ENCODE results near the gene DENND5B.

Gene DENND5B

DNA sequence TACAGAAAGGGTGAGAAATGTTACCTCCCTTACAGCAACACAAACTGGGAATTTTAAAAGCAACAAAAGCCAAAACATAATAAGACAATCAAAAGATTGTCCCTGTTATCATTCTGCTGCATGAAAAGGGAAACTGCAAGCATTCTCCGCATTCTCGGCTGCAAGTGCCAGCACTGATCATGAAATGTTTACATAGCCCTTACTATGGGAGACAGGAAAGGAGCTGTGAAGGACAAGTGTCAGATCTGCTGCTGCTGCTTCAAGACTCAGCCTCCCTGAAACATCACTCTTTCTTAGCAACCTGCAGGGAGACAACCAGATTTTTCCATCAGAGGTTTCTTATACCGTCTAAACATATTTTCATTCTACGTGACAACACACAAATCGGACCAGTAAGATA lies 20.1 kb downstream of the DENND5B start:
- ChIA-PET CTCF (interaction anchor here (0.7 kb wide), 2 partner anchors 147 to 315 kb away, joined by 4 to 6 read pairs; no protein-coding TSS in a partner anchor), POLR2A (no interaction called here)
- Histone ChIP-seq H3K36me3 (ENCODE audit: control insufficient read depth in 2 of 2, insufficient read depth in 1 of 2, low read length in 2 of 2) (no peaks in the 10 kb centered on the region; a peak in 1 of 3 replicates), H3K9me3 (ENCODE audit: control insufficient read depth, insufficient read depth, low read depth, low read length) (no peaks in the 10 kb centered on the region), H3K4me1 (ENCODE audit: control insufficient read depth, insufficient read depth, low read length) (peaks cover 5% of the 10 kb centered on the region; the same call in 1 of the 2 replicates), H3K27ac (ENCODE audit: extremely low read depth, low read depth, low read length) (no peak overlapping the region), H3K4me3 (ENCODE audit: low read depth, low read length) (no peak overlapping the region)
- TF ChIP-seq ZNF701 (tag by site-specific recombination; IDR thresholded peaks at IDR 0.05) (no peak), ZBTB11 (tag by site-specific recombination; conservative IDR thresholded peaks at IDR 0.05; ENCODE audit: low read depth) (no peak), ZNF791 (tag by site-specific recombination; IDR thresholded peaks at IDR 0.05) (no peak), ZNF48 (tag by site-specific recombination; IDR thresholded peaks at IDR 0.05) (no peak), ZNF623 (tag by site-specific recombination; IDR thresholded peaks at IDR 0.05) (no peak), ZNF37A (tag by site-specific recombination; IDR thresholded peaks at IDR 0.05) (no peak), ZNF121 (tag by site-specific recombination; IDR thresholded peaks at IDR 0.05) (no peak), WT1 (tag by site-specific recombination; IDR thresholded peaks at IDR 0.05) (no peak), KLF1 (tag by site-specific recombination; IDR thresholded peaks at IDR 0.05) (no peak), ZNF777 (tag by site-specific recombination; IDR thresholded peaks at IDR 0.05; ENCODE audit: borderline replicate concordance) (no peak), ZNF785 (tag by site-specific recombination; IDR thresholded peaks at IDR 0.05) (no peak), ZNF549 (tag by site-specific recombination; IDR thresholded peaks at IDR 0.05) (0 out of 2 replicates have a peak, but pooled peaks have one; percentile 28), ZBTB20 (tag by site-specific recombination; IDR thresholded peaks at IDR 0.05) (no peak), ZNF585B (tag by site-specific recombination; IDR thresholded peaks at IDR 0.05) (no peak), KLF17 (tag by site-specific recombination; IDR thresholded peaks at IDR 0.05) (no peak), SCRT1 (tag by site-specific recombination; IDR thresholded peaks at IDR 0.05; ENCODE audit: borderline replicate concordance) (no peak), ZNF600 (tag by site-specific recombination; IDR thresholded peaks at IDR 0.05) (0 out of 2 replicates have a peak, but pooled peaks have one; percentile 36), GLIS1 (tag by site-specific recombination; IDR thresholded peaks at IDR 0.05) (no peak), ZNF626 (tag by site-specific recombination; IDR thresholded peaks at IDR 0.05) (no peak), ZBTB10 (tag by site-specific recombination; IDR thresholded peaks at IDR 0.05) (no peak), SALL2 (tag by site-specific recombination; IDR thresholded peaks at IDR 0.05; ENCODE audit: borderline replicate concordance) (no peak), ZNF501 (tag by site-specific recombination; IDR thresholded peaks at IDR 0.05) (no peak), ZNF473 (tag by site-specific recombination; IDR thresholded peaks at IDR 0.05) (no peak), ZBTB44 (tag by site-specific recombination; IDR thresholded peaks at IDR 0.05) (peak; percentile 79; the same call in 1 of the 2 replicates), PRDM1 (tag by site-specific recombination; IDR thresholded peaks at IDR 0.05) (peak; percentile 45)
- TF ChIP-seq, protein P1, sequence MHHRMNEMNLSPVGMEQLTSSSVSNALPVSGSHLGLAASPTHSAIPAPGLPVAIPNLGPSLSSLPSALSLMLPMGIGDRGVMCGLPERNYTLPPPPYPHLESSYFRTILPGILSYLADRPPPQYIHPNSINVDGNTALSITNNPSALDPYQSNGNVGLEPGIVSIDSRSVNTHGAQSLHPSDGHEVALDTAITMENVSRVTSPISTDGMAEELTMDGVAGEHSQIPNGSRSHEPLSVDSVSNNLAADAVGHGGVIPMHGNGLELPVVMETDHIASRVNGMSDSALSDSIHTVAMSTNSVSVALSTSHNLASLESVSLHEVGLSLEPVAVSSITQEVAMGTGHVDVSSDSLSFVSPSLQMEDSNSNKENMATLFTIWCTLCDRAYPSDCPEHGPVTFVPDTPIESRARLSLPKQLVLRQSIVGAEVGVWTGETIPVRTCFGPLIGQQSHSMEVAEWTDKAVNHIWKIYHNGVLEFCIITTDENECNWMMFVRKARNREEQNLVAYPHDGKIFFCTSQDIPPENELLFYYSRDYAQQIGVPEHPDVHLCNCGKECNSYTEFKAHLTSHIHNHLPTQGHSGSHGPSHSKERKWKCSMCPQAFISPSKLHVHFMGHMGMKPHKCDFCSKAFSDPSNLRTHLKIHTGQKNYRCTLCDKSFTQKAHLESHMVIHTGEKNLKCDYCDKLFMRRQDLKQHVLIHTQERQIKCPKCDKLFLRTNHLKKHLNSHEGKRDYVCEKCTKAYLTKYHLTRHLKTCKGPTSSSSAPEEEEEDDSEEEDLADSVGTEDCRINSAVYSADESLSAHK (tag by site-specific recombination; IDR thresholded peaks at IDR 0.05), result no peak
- TF ChIP-seq, protein P2, sequence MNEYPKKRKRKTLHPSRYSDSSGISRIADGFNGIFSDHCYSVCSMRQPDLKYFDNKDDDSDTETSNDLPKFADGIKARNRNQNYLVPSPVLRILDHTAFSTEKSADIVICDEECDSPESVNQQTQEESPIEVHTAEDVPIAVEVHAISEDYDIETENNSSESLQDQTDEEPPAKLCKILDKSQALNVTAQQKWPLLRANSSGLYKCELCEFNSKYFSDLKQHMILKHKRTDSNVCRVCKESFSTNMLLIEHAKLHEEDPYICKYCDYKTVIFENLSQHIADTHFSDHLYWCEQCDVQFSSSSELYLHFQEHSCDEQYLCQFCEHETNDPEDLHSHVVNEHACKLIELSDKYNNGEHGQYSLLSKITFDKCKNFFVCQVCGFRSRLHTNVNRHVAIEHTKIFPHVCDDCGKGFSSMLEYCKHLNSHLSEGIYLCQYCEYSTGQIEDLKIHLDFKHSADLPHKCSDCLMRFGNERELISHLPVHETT (tag by site-specific recombination; IDR thresholded peaks at IDR 0.05), result no peak

All from HEK293 (cell line).